ENCODE data around the gene NPC1.
"Not testable (repeated sequence)": the region's sequence is repeated elsewhere in the genome, so short reads cannot be mapped to it uniquely, and the experiment has no call there.

The NPC1 gene

DNA sequence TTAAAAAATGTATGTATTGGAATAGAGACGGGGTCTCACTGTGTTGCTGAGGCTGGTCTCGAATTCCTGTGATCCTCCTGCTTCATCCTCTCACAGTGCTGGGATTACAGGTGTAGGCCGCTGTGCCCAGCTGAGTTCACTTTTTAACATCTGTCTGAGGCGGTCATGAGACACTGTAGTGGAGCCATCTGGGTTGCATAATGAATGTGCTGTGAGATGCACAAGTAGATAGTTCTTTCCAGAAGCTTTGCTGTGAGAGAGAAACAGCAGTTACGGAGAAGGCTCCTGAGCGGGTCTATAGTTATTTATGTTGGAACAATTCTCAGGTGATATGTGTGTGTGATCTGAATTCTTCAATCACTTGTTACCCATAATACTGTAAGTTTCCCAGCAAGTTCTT lies 79.9 kb downstream of the NPC1 start:
- peaks cover 72% of the 10 kb centered on the region for H3K36me3 Mint-ChIP-seq (ENCODE audit: insufficient read depth)
- H3K27ac Mint-ChIP-seq: peak overlapping the region in 1 of 2 donors; percentile 19
- H3K4me3 Mint-ChIP-seq: no peak overlapping the region
- no peaks in the 10 kb centered on the region for H3K9me3 Mint-ChIP-seq
- peaks cover 30 to 47% of the 10 kb centered on the region in 2 donors for H3K4me1 Mint-ChIP-seq (ENCODE audit: low read depth in 2 of 2)
- ATAC-seq (replicated peaks): no peak
- no peak for DNase-seq
- no peaks in the 10 kb centered on the region for H3K27me3 Mint-ChIP-seq

DNA sequence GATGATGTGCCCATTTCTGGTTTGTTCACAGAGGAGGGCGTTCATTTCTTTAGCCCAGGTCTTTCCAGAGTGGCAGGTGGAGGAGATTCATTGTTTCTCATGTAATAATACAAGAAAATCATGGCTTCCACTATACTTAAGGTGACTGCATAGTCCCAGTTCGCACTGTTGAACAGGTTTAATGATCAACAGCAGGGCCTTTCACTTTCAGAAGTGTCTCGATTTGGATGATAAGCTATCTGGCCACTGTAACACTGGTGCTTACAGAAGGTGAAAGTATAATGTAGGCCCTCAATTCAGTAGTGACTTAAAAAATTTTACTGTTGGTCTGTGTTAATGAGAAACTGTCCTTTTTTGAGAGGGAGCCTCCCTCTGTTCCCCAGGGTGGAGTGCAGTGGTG lies 81.6 kb downstream of the NPC1 start:
- Mint-ChIP-seq H3K4me1 (ENCODE audit: low read depth in 2 of 2) (peaks cover 30 to 47% of the 10 kb centered on the region in 2 donors), H3K36me3 (ENCODE audit: insufficient read depth) (peaks cover 55% of the 10 kb centered on the region)

DNA sequence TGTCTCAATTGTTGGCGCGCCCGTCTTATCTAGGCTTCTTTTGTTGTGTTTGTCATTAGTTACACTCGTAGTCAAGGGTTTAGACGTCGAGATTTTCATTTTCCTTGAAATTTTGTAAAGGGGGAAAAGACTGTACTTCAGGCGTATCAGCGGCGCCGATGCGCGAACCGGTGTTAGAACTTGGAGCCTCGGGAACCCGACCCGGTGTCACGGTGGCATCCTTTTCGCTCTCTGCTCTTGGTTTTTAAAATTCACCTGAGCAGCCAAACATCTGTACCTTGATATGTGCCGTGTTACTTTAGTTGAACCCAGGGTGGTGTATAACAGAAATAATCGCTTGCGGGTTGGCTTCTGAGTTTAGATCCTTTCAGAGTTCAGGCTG lies 82.4 kb downstream of the NPC1 start:
- Mint-ChIP-seq H3K36me3 (ENCODE audit: insufficient read depth) (peaks cover 51% of the 10 kb centered on the region), H3K9me3 (no peaks in the 10 kb centered on the region)

More for the DNA sequence above, 81.6 kb downstream of the NPC1 start:
- H3K9me3 Mint-ChIP-seq: no peaks in the 10 kb centered on the region
- H3K4me3 Mint-ChIP-seq: peak overlapping the region; percentile 94 to 97
- H3K27me3 Mint-ChIP-seq: no peaks in the 10 kb centered on the region
- DNase-seq: no peak
- peak overlapping the region; percentile 92 to 96 for H3K27ac Mint-ChIP-seq
- no peak for ATAC-seq (replicated peaks)

GRCh38 chr18:23503038-23503962 lies 83.0 kb downstream of the NPC1 start, which contains the start of gene RMC1:
TSS of gene RMC1 (plus strand) at chr18:23503511. CDS start at chr18:23503619, 108 bp downstream.
- H3K36me3 Mint-ChIP-seq (ENCODE audit: insufficient read depth): peaks cover 45% of the 10 kb centered on the region
- peak within 1 kb of the TSS; percentile 94 to 97 for H3K4me3 Mint-ChIP-seq
- no peaks in the 10 kb centered on the region for H3K9me3 Mint-ChIP-seq
- peaks cover 33 to 41% of the 10 kb centered on the region in 2 donors for H3K4me1 Mint-ChIP-seq (ENCODE audit: low read depth in 2 of 2)
- H3K27ac Mint-ChIP-seq: peak within 1 kb of the TSS; percentile 95 to 96
- ATAC-seq (replicated peaks) (peak; percentile 87), DNase-seq (peak; percentile 97 to 99 (median 98))
- H3K27me3 Mint-ChIP-seq: no peaks in the 10 kb centered on the region

More for the DNA sequence above, 82.4 kb downstream of the NPC1 start:
- H3K27me3 Mint-ChIP-seq: no peaks in the 10 kb centered on the region
- H3K4me1 Mint-ChIP-seq (ENCODE audit: low read depth in 2 of 2): peaks cover 31 to 47% of the 10 kb centered on the region in 2 donors
- ATAC-seq (replicated peaks) (no peak), DNase-seq (peak in 1 of 3 experiments; percentile 19)
- H3K27ac Mint-ChIP-seq: peak overlapping the region; percentile 92 to 96
- H3K4me3 Mint-ChIP-seq: peak overlapping the region; percentile 94 to 97

DNA sequence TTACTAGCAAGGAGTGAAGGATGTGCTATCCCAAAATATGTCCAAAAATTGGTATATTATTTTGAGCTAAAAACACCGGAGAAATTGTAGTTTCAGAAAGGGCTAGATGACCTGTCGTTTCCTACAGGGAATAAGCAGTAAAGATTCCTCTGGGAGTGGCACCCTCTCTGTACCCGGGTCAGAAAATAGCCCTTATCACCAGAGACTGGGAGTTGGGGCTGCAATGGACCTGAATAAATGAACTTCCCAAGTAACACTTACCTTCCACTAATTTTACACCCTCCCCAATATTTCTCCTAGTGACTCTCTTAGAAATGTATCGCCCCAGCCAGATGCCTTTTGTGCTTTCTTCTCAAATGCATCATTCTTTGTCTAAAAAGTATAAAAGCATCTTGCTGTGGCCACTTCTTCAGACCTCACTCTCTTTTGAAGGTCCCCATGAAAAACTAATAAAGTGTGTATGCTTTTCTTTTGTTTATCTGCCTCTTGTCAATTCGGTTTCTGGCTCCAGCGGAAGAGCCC lies 83.7 kb downstream of the NPC1 start:
- Mint-ChIP-seq H3K4me1 (ENCODE audit: low read depth in 2 of 2) (peaks cover 29 to 35% of the 10 kb centered on the region in 2 donors), H3K27ac (peak overlapping the region; percentile 95 to 96), H3K4me3 (peak overlapping the region; percentile 90 to 94), H3K9me3 (no peaks in the 10 kb centered on the region), H3K27me3 (no peaks in the 10 kb centered on the region), H3K36me3 (ENCODE audit: insufficient read depth) (peaks cover 38% of the 10 kb centered on the region)
- ATAC-seq (replicated peaks) (no peak), DNase-seq (no peak)

DNA sequence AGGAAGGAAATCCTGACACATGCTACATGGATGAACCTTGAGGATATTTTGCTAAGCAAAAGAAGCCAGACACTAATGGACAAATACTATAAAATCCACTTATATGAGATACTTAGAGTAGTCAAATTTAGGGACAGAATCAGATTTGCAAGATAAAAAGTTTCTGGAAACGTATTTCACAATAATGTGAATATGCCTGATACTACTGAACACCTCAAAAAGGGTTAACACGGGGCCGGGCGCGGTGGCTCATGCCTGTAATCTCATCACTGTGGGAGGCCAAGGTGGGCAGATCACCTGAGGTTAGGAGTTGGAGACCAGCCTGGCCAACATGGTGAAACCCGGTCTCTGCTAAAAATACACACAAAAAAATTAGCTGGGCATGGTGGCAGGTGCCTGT lies 84.7 kb downstream of the NPC1 start:
- no peaks in the 10 kb centered on the region for H3K27me3 Mint-ChIP-seq
- peaks cover 27 to 29% of the 10 kb centered on the region in 2 donors for H3K4me1 Mint-ChIP-seq (ENCODE audit: low read depth in 2 of 2)
- no peak overlapping the region for H3K27ac Mint-ChIP-seq
- H3K9me3 Mint-ChIP-seq: no peaks in the 10 kb centered on the region
- H3K36me3 Mint-ChIP-seq (ENCODE audit: insufficient read depth): peaks cover 30% of the 10 kb centered on the region
- H3K4me3 Mint-ChIP-seq: peak overlapping the region; percentile 14 to 57
- ATAC-seq (replicated peaks): no peak
- no peak for DNase-seq

DNA sequence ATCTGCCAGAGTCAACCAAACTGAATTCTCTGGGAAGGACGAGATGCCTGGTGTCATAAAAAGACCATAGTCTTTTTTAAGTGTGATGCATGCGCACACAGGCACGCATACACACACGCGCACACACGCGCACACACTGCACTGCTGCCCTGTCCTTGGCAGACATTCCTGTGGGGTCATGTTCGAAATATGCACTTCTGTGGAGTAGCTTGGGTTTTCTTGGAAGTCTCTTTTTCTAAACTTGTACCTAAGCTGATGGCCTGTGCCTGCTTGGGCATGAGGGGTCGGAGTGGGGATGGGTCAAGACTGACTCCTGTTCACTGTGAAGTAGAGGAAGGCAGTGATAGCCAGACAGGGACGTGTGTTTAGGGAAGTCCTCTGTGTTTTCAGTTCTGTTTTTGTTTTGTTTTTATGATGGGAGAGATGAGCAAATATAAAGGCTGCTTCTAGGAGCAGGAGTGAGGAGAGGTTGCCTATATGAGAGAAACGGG lies 87.0 kb downstream of the NPC1 start:
- ATAC-seq (replicated peaks): no peak
- Mint-ChIP-seq H3K27ac (no peak overlapping the region), H3K4me3 (no peak overlapping the region), H3K4me1 (ENCODE audit: low read depth in 2 of 2) (peaks cover 12 to 17% of the 10 kb centered on the region in 2 donors), H3K9me3 (no peaks in the 10 kb centered on the region), H3K27me3 (no peaks in the 10 kb centered on the region), H3K36me3 (ENCODE audit: insufficient read depth) (peaks cover 13% of the 10 kb centered on the region)
- DNase-seq: no peak

DNA sequence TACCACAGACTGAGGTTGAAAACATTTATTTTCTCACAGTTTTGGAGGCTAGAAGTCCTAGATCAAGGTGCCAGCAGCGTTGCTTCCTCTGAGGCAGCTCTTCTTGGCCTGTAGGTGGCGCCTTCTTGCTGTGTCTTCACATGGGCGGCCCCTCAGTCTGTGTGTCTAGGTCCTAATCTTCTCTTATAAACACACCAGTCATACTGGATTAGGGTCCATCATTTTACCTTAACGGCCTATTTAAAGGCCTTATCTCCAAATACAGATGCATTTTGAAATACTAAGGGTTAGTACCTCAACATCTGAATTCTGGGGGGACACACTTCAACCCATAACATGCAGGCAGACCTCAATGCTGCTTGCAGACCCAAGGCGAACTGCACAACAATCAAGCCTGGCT lies 87.4 kb downstream of the NPC1 start:
- Mint-ChIP-seq H3K4me3 (no peak overlapping the region), H3K36me3 (ENCODE audit: insufficient read depth) (peaks cover 8% of the 10 kb centered on the region), H3K4me1 (ENCODE audit: low read depth in 2 of 2) (peaks cover 7 to 12% of the 10 kb centered on the region in 2 donors), H3K27ac (no peak overlapping the region), H3K9me3 (no peaks in the 10 kb centered on the region), H3K27me3 (no peaks in the 10 kb centered on the region)
- DNase-seq: peak; percentile 70 to 75 (median 70)
- ATAC-seq (replicated peaks): peak; percentile 32

GRCh38 chr18:23498117-23498516 lies 88.2 kb downstream of the NPC1 start:
- DNase-seq (no peak), ATAC-seq (replicated peaks) (no peak)
- Mint-ChIP-seq H3K27me3 (no peaks in the 10 kb centered on the region), H3K4me1 (ENCODE audit: low read depth in 2 of 2) (peaks cover 5 to 10% of the 10 kb centered on the region in 2 donors), H3K9me3 (no peaks in the 10 kb centered on the region), H3K36me3 (ENCODE audit: insufficient read depth) (peaks cover 5% of the 10 kb centered on the region), H3K27ac (peak overlapping the region in 1 of 2 donors; percentile 13), H3K4me3 (no peak overlapping the region)

DNA sequence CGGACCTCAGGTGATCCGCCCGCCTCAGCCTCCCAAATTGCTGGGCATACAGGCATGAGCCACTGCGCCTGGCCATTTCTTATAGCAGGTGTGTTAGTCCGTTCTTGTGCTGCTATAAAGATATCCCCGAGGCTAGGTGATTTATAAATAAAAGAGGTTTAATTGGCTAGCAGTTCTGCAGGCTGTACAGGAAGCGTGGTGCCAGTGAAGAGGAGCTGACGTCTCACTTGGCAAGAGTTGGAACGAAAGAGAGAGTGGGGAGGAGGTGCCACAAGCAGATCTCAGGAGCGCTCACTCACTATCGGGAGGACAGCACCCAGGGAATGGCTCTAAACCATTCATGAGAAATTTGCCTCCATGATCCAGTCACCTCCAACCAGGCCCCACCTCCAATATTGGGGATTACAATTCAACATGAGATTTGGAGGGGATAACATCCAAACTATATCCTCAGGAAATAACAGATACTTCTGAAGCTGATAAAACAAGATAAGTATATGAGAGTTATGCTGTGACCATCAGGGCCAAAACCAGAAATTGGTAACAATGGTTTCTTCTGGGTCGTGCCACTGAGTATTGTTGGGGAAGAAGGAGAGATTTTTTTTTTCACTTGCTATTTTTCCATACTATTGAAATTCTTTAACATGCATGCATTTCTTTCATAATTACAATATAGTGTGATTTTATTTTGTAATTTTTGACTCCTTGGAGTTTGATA lies 90.4 kb downstream of the NPC1 start:
- H3K4me3 Mint-ChIP-seq: no peak overlapping the region
- no peak for ATAC-seq (replicated peaks)
- H3K9me3 Mint-ChIP-seq: no peaks in the 10 kb centered on the region
- H3K4me1 Mint-ChIP-seq (ENCODE audit: low read depth in 2 of 2): peaks cover 0 to 5% of the 10 kb centered on the region in 2 donors
- H3K27me3 Mint-ChIP-seq: no peaks in the 10 kb centered on the region
- H3K36me3 Mint-ChIP-seq (ENCODE audit: insufficient read depth): no peaks in the 10 kb centered on the region
- H3K27ac Mint-ChIP-seq: peak overlapping the region in 1 of 2 donors; percentile 75
- no peak for DNase-seq

DNA sequence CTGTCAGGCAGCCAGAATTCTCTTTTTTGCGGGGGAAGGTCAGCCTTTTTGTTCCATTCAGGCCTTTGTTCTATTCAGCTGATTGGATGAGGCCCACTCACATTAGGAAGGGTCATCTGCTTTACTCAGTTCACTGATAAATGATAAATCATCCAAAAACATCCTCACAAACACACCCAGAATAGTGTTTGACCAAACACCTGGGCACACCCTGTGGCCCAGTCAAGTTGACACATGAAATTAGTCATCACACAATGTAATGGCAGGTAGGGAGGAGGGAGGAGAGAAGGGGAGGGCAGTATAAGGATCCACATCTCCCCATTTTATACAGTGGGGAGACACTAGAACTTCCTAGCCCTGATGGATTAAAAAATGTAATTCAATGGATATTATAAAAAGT lies 91.3 kb downstream of the NPC1 start:
- no peak overlapping the region for H3K4me3 Mint-ChIP-seq
- H3K36me3 Mint-ChIP-seq (ENCODE audit: insufficient read depth): no peaks in the 10 kb centered on the region
- no peak for DNase-seq
- no peaks in the 10 kb centered on the region for H3K27me3 Mint-ChIP-seq
- ATAC-seq (replicated peaks): no peak
- H3K4me1 Mint-ChIP-seq (ENCODE audit: low read depth in 2 of 2): peaks cover 0 to 5% of the 10 kb centered on the region in 2 donors
- H3K27ac Mint-ChIP-seq: no peak overlapping the region
- no peaks in the 10 kb centered on the region for H3K9me3 Mint-ChIP-seq

DNA sequence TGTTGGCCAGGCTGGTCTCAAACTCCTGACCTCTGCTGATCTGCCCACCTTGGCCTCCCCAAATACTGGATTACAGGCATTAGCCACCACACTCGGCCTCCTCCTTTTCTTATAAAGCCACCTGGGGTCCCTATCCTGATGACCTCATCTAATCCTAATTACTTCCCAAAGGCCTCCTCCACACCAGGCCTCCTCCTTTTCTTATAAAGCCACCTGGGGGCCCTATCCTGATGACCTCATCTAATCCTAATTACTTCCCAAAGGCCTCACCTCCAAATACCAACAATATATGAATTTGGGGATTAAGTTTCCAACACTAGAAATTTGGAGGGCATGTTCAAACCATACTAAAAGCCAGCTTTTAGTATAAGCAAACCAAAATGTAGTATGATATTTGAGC lies 92.7 kb downstream of the NPC1 start:
- Mint-ChIP-seq H3K27me3 (no peaks in the 10 kb centered on the region), H3K4me3 (no peak overlapping the region), H3K36me3 (ENCODE audit: insufficient read depth) (no peaks in the 10 kb centered on the region), H3K9me3 (no peaks in the 10 kb centered on the region), H3K27ac (no peak overlapping the region), H3K4me1 (ENCODE audit: low read depth in 2 of 2) (peaks cover 0 to under 1% of the 10 kb centered on the region in 2 donors)
- no peak for DNase-seq
- no peak for ATAC-seq (replicated peaks)

GRCh38 chr18:23489586-23489985 lies 96.7 kb downstream of the NPC1 start:
- not testable (repeated sequence) for H3K4me3 Mint-ChIP-seq; ATAC-seq (replicated peaks); H3K27ac Mint-ChIP-seq; H3K9me3 Mint-ChIP-seq; H3K36me3 Mint-ChIP-seq (ENCODE audit: insufficient read depth); H3K27me3 Mint-ChIP-seq; DNase-seq; H3K4me1 Mint-ChIP-seq (ENCODE audit: low read depth in 2 of 2)
